Prostate gland (tissue), 2 donors: ENCODE measurements around the gene CLCNKA.

Source experiments
- CTCF ChIP-seq, 4 experiments: fragments of 200-600 bp in 2 of 4; fragments of 450-650 bp in 2 of 4; sonication (generic) in 2 of 4; IDR thresholded peaks; 1 replicate in 3 of 4; 2 replicates in 1 of 4; pipeline ENCODE4 v1.5.1; 2016 to 2019; ENCODE audit warnings: antibody characterized with exemption in 4 of 4, mild to moderate bottlenecking in 2 of 4, moderate library complexity in 2 of 4
- POLR2A ChIP-seq: fragments of 450-650 bp; IDR thresholded peaks from one replicate; pipeline ENCODE4 v1.6.1; 2016; ENCODE audit warnings: antibody characterized with exemption, mild to moderate bottlenecking
- POLR2AphosphoS5 ChIP-seq: sonication (generic); formaldehyde crosslinking; IDR thresholded peaks from one replicate; pipeline ENCODE4 v1.6.1; 2017; ENCODE audit warnings: antibody characterized with exemption

- TF ChIP-seq POLR2A (no peak), CTCF (IDR thresholded peaks at IDR 0.05) (no peak), POLR2AphosphoS5 (no peak)
Measured at GRCh38 chr1:16038620-16038912, 16.7 kb downstream of the CLCNKA start.
